Gastrocnemius medialis (tissue), 4 donors: ENCODE results near the gene ASIC2. TPM values are rescaled to one million over a fixed set of nuclear protein-coding genes. Genes with fewer than 3 reads are reported as not detected.

Experiments
- ATAC-seq, 2 donors: fragments of 150-250 bp; one replicate each; pipeline ENCODE4 v1.9.1; 2016
- DNase-seq, 2 donors: peaks; one replicate each; pipeline ENCODE4 v3.0.0-alpha.2; 2019
- H3K27ac ChIP-seq, 4 donors: fragments of 200-600 bp; sonication (generic); 1 replicate in 1 of 4; 2 replicates in 3 of 4; pipeline ENCODE4 v1.5.1; 2016 to 2018; ENCODE audit warnings: mild to moderate bottlenecking in 2 of 4, moderate library complexity in 1 of 4
- H3K27me3 ChIP-seq, 3 donors: fragments of 200-600 bp; sonication (generic) in 2 of 3; 1 replicate in 1 of 3; 2 replicates in 2 of 3; pipeline versions ENCODE4 v1.5.1 to v1.6.0; 2016 to 2019; ENCODE audit warnings: mild to moderate bottlenecking in 1 of 3, moderate library complexity in 1 of 3
- H3K36me3 ChIP-seq, 2 donors: fragments of 200-600 bp; sonication (generic) in 1 of 2; one replicate each; pipeline ENCODE4 v1.5.1; 2017 to 2018
- H3K4me1 ChIP-seq, 2 donors: fragments of 200-600 bp; sonication (generic) in 1 of 2; one replicate each; pipeline ENCODE4 v1.5.1; 2016 to 2017; ENCODE audit warnings: mild to moderate bottlenecking in 2 of 2
- H3K4me3 ChIP-seq, 4 donors: fragments of 200-600 bp; sonication (generic) in 3 of 4; 1 replicate in 1 of 4; 2 replicates in 3 of 4; pipeline ENCODE4 v1.5.1; 2016 to 2019; ENCODE audit warnings: mild to moderate bottlenecking in 2 of 4
- H3K9me3 ChIP-seq, 3 donors: fragments of 200-600 bp; sonication (generic) in 2 of 3; 1 replicate in 1 of 3; 2 replicates in 2 of 3; pipeline ENCODE4 v1.5.1; 2016 to 2019
- CTCF ChIP-seq, 5 experiments: fragments of 450-650 bp in 3 of 5; fragments of 200-600 bp in 2 of 5; sonication (generic) in 2 of 5; IDR thresholded peaks in 4 of 5; conservative IDR thresholded peaks in 1 of 5; 1 replicate in 4 of 5; 2 replicates in 1 of 5; pipeline ENCODE4 v1.5.1; 2016 to 2019; ENCODE audit warnings: antibody characterized with exemption in 5 of 5, mild to moderate bottlenecking in 3 of 5, moderate library complexity in 3 of 5
- POLR2A ChIP-seq, 2 donors: fragments of 450-650 bp; IDR thresholded peaks; one replicate each; pipeline ENCODE4 v1.6.1; 2017; ENCODE audit warnings: antibody characterized with exemption in 2 of 2, mild to moderate bottlenecking in 2 of 2, moderate library complexity in 2 of 2
- in situ Hi-C, 4 donors: fragments of 200-750 bp; cut with MboI; loops; one replicate each; pipeline versions ENCODE4 v1.15.0 to v1.8.0; 2017; ENCODE audit warnings: low sequenced_read_pairs in 4 of 4
- intact Hi-C: fragments of 100-400 bp; cut with DNase I; formaldehyde crosslinking; loops from one replicate; pipeline ENCODE4 v1.15.1; 2023; ENCODE audit warnings: low total_unique reads
- total RNA-seq, 4 donors: library from RNA; depleted of rRNA; stranded (reverse); fragments of >200 nt; gene quantifications; one replicate each; pipeline versions ENCODE4 v1.1.0 to v1.2.3, GENCODE V29; 2016

Gene ASIC2
- total RNA-seq, 4 donors from 2014 or later: not detected

GRCh38 chr17:33318241-33318640 lies 25.1 kb upstream of the ASIC2 start:
- DNase-seq (no peak), ATAC-seq (no peak)
- no peaks in the 10 kb centered on the region for H3K36me3 ChIP-seq
- H3K4me1 ChIP-seq: no peaks in the 10 kb centered on the region
- no peak overlapping the region for H3K4me3 ChIP-seq
- H3K9me3 ChIP-seq: no peaks in the 10 kb centered on the region
- intact Hi-C loops: no loop called here
- no peak overlapping the region for H3K27ac ChIP-seq
- H3K27me3 ChIP-seq: peaks cover 0 to 13% (median 0%) of the 10 kb centered on the region in 3 donors
- in situ Hi-C loops: no loop called here
- TF ChIP-seq CTCF (IDR thresholded peaks at IDR 0.05 in 4 of 5, conservative IDR thresholded peaks at IDR 0.05 in 1 of 5): no peak
- TF ChIP-seq POLR2A (IDR thresholded peaks at IDR 0.05): no peak

GRCh38 chr17:33316746-33317145 lies 23.7 kb upstream of the ASIC2 start:
- Histone ChIP-seq H3K4me3 (no peak overlapping the region), H3K4me1 (no peaks in the 10 kb centered on the region), H3K36me3 (no peaks in the 10 kb centered on the region), H3K27ac (no peak overlapping the region), H3K27me3 (peaks cover 0 to 10% (median 0%) of the 10 kb centered on the region in 3 donors), H3K9me3 (no peaks in the 10 kb centered on the region)
- in situ Hi-C loops: no loop called here
- DNase-seq: no peak
- intact Hi-C loops: no loop called here
- no peak for TF ChIP-seq POLR2A (IDR thresholded peaks at IDR 0.05)
- no peak for ATAC-seq

DNA sequence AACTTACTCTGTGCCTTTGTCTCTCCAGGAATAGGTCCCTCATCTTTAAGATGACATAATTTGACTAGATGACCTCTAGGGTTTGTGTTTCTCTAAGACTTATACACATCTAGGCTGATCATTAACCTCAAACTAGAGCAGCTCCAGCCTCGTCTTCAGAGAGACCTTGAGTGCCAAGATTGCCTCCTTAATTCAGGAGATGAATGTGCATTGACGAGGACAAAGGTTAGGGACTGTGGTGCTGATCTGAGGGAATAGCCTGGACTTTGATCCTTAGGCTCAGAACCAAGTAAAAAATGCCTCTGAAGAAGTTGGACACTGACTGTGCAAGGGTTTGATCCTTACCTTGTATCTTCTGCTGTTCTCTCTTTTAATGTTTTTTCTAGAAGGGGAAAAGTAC lies 17.2 kb upstream of the ASIC2 start:
- no peak for ATAC-seq
- peaks cover 0 to 14% (median 0%) of the 10 kb centered on the region in 3 donors for H3K27me3 ChIP-seq
- no peak for TF ChIP-seq POLR2A (IDR thresholded peaks at IDR 0.05)
- TF ChIP-seq CTCF (IDR thresholded peaks at IDR 0.05 in 4 of 5, conservative IDR thresholded peaks at IDR 0.05 in 1 of 5): no peak
- no peaks in the 10 kb centered on the region for H3K9me3 ChIP-seq
- no peaks in the 10 kb centered on the region for H3K4me1 ChIP-seq
- H3K27ac ChIP-seq: no peak overlapping the region
- intact Hi-C loops: no loop called here
- no peak overlapping the region for H3K4me3 ChIP-seq
- no peaks in the 10 kb centered on the region for H3K36me3 ChIP-seq
- no peak for DNase-seq
- in situ Hi-C loops: no loop called here

GRCh38 chr17:33303254-33303653 lies 10.2 kb upstream of the ASIC2 start:
- Histone ChIP-seq H3K27me3 (peaks cover 0 to 3% (median 0%) of the 10 kb centered on the region in 3 donors), H3K9me3 (no peaks in the 10 kb centered on the region), H3K4me3 (no peak overlapping the region), H3K4me1 (no peaks in the 10 kb centered on the region), H3K27ac (no peak overlapping the region), H3K36me3 (no peaks in the 10 kb centered on the region)
- intact Hi-C loops (no loop called here), in situ Hi-C loops (no loop called here)
- DNase-seq: no peak
- no peak for TF ChIP-seq POLR2A (IDR thresholded peaks at IDR 0.05)
- no peak for TF ChIP-seq CTCF (IDR thresholded peaks at IDR 0.05 in 4 of 5, conservative IDR thresholded peaks at IDR 0.05 in 1 of 5)
- ATAC-seq: no peak

DNA sequence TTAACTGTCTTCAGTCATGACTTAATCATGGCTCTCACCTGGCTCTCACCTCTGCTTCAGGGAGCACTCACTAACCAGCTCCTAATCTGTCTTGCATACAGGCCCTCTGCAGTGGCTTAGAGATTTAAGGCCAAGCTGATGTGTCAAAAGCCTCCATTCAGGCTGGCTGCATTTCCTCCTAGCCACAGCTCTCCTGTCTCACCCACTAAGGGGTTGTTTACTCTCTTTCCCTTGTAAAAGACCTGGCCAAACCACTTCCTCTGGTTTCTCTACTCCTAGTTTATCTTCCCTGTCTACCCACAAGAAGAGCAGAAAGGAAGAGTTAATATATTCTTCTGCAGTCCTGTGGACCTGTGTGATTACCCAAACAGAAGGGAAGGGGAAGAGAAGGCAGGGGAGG lies 9.3 kb upstream of the ASIC2 start:
- ATAC-seq (no peak), DNase-seq (no peak)
- intact Hi-C loops (no loop called here), in situ Hi-C loops (no loop called here)
- Histone ChIP-seq H3K4me3 (no peak overlapping the region), H3K27ac (no peak overlapping the region), H3K27me3 (peaks cover 0 to 3% (median 0%) of the 10 kb centered on the region in 3 donors), H3K4me1 (no peaks in the 10 kb centered on the region), H3K9me3 (no peaks in the 10 kb centered on the region), H3K36me3 (no peaks in the 10 kb centered on the region)
- TF ChIP-seq POLR2A (IDR thresholded peaks at IDR 0.05) (no peak), CTCF (IDR thresholded peaks at IDR 0.05 in 4 of 5, conservative IDR thresholded peaks at IDR 0.05 in 1 of 5) (no peak)
